IPS-20b (cell line): Measurements from ENCODE around the gene EML1.

Experiments
- H3K27ac ChIP-seq: one replicate; pipeline ENCODE4 v1.5.1; 2013; ENCODE audit warnings: low read length
- H3K27me3 ChIP-seq: 2 replicates; pipeline ENCODE4 v1.6.1; 2013; ENCODE audit warnings: mild to moderate bottlenecking, low read length, inconsistent platforms; ENCODE audit not compliant: insufficient read depth
- H3K36me3 ChIP-seq: 2 replicates; pipeline ENCODE4 v1.6.1; 2013; ENCODE audit warnings: low read depth, mild to moderate bottlenecking, inconsistent platforms, low read length, moderate library complexity; ENCODE audit not compliant: insufficient read depth
- H3K4me1 ChIP-seq: 2 replicates; pipeline ENCODE4 v1.6.1; 2013; ENCODE audit warnings: mild to moderate bottlenecking, control low read depth, inconsistent platforms, low read length, moderate library complexity; ENCODE audit not compliant: insufficient read depth
- H3K4me3 ChIP-seq: 2 replicates; pipeline ENCODE4 v1.5.1; 2013; ENCODE audit warnings: mild to moderate bottlenecking, low read length, inconsistent platforms
- H3K9ac ChIP-seq: 2 replicates; pipeline ENCODE4 v1.6.1; 2013; ENCODE audit warnings: low read depth, mild to moderate bottlenecking, inconsistent platforms, low read length, moderate library complexity
- H3K9me3 ChIP-seq: 2 replicates; pipeline ENCODE4 v1.6.1; 2013; ENCODE audit warnings: mild to moderate bottlenecking, low read depth, low read length, inconsistent platforms; ENCODE audit not compliant: insufficient read depth

EML1 gene

DNA sequence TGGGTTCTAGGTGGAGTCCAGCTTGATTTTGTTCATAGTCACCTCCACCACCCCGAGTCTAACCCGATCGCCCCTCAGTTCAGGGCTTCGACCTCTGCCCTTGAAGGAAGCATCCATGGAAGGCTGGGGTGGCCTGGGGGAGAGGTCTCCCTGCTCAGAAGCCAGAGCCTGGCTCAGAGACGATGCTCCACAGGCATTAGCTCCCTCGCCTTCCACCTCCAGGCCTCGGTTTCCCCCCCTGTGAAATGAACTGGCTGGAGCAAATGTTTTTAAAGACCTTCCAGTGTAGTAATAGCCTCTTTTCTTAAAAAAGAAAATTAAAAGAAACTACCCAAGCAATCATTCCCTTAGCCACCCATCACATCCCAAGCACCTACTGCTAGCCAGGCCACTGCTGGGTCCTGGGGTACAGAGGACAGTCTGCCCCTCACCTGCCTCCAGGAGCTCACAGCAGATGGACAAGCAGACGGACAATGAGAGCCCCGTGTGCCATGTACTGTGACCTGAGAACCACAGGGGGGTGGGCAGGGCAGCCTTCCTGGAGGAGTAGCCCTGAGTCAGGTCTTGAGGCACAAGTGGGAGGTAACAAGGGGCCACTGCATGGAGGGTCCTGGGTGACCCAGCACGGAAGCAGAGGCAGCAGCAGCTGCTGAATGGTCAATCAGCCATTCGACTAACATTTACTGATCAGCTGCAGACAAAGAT is 42.3 kb upstream of the EML1 start:
- Histone ChIP-seq H3K36me3 (no peaks in the 10 kb centered on the region), H3K4me3 (no peak overlapping the region), H3K27me3 (no peaks in the 10 kb centered on the region; the same call in 1 of the 2 replicates), H3K9me3 (no peaks in the 10 kb centered on the region), H3K9ac (no peak overlapping the region), H3K4me1 (peaks cover 3% of the 10 kb centered on the region; the same call in 1 of the 2 replicates), H3K27ac (no peak overlapping the region)

DNA sequence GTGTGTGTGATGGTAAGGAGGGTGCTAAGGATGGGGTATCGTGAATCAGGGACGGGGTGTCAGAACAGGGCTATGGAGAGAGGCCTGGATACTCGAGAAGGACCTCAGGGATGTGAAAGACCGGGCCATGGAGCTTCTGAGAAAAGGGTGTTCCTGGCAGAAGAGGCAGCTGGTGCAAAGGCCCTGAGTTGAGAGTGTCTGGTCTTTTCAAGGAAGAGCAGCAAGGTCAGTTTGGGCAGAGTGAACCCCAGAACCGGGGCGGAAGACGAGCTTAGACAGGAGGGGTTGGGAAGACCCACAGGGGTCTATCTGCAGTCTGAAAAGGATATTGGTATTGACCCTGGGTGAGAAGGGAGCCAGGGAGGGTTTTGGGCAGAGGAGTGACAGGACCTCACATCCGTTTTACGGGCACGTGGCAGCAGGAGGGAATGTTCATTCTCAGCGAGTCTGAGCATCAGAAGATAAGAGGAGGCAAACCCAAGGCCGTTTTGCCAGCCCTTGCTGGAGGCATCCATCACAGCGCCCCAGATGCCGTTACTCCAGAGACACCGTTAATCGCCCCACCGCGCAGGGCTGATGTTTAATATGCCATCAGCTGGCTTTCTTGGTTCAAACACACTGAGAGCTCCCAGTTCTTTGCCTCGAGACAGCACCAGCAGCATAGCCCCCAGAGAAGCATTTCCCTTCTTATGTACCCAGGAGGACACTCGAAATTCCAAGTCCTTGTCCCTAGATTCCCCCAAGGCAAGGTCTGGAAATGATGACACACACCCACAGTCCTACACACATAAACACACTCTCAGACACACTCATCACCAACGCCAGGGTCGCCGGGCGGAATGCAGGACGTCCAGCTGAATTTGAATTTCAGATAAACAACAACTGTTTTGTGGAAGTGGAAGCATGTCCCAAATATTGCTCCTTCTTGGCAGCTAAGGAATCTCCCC is 41.4 kb upstream of the EML1 start:
- Histone ChIP-seq H3K4me1 (peaks cover 3% of the 10 kb centered on the region; the same call in 1 of the 2 replicates), H3K9me3 (no peaks in the 10 kb centered on the region), H3K27me3 (no peaks in the 10 kb centered on the region; the same call in 1 of the 2 replicates), H3K36me3 (no peaks in the 10 kb centered on the region), H3K4me3 (no peak overlapping the region), H3K9ac (no peak overlapping the region), H3K27ac (no peak overlapping the region)

DNA sequence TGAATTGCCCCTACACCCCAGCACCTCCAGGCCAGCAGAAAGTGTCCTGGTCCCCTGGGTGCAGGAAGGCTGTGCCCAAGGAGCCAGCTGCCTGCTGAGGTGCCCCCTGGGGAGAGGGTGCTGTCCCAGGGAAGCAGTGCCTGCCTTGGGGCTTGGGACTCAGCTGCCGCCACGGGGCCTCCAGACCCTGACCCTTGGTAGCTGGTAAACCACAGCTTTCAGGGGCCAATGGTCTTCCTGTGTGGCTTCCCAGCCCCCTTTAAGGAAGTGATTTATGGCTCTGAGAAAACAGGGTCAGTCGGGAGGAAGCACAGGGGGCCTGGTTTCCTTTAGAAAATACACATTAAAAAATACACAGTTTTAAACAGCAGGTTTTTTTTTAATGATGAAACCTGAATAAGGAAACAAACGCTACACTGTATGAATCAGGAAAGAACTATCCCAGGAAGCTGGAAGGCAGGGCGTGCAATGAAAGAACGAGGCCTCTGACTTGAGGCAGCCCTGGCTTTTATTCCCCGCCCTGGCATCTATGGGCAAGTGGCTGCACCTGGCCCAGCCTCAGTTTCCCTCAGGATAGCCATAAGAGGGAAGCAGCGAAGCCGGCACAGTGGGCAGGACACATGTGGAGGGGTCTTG is 40.6 kb upstream of the EML1 start:
- Histone ChIP-seq H3K4me3 (no peak overlapping the region), H3K9ac (no peak overlapping the region), H3K9me3 (no peaks in the 10 kb centered on the region), H3K27me3 (no peaks in the 10 kb centered on the region; the same call in 1 of the 2 replicates), H3K27ac (no peak overlapping the region), H3K4me1 (peaks cover 3% of the 10 kb centered on the region; the same call in 1 of the 2 replicates), H3K36me3 (no peaks in the 10 kb centered on the region)

DNA sequence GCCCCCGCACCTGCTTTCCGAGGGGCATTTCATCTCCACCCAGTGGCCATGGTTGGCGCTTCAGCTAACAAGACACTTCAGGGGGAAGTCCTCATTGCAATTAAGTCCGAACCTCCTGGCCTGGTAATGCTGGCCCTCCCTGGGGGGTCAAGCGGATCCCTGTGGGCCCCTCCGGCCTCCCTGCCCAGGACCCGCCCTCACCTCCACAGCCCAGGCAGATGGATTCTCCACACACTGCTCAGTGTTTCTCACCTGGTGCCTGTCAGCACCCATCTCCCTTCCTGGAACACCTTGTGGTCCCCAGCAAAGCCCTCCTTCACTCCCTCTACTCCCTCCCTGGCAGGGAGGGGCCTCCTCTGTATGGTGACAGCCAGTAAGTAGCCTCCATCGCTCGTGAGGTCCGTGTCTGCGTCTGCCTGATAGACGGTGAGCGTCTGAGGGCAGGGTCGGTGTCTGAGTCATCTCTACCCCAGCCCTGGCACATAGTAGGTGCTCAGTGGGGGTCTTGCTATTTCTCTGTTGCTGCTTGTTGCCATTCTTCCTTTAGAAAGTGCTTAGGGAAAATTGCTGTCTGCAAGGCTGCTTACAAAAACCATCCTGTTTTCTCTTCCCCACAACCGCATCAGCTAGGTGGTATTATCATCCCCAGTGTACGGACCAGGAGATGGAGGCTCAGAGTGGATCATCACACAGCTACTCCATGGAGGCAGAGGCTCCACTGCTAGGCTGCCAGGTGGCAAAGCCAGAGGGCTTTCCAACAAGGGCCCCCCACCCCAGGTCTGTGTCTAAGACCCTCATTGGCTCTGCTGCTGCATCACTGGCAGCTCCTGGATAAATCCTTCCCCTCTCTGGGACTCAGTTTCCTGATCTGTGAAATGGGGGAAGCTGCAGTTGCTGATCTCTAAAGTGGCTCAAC is 39.7 kb upstream of the EML1 start:
- no peaks in the 10 kb centered on the region for H3K9me3 ChIP-seq
- H3K27ac ChIP-seq, result no peak overlapping the region
- no peaks in the 10 kb centered on the region for H3K36me3 ChIP-seq
- H3K9ac ChIP-seq, result no peak overlapping the region
- H3K27me3 ChIP-seq, result no peaks in the 10 kb centered on the region; the same call in 1 of the 2 replicates
- no peak overlapping the region for H3K4me3 ChIP-seq
- peaks cover 7% of the 10 kb centered on the region; the same call in 1 of the 2 replicates for H3K4me1 ChIP-seq

DNA sequence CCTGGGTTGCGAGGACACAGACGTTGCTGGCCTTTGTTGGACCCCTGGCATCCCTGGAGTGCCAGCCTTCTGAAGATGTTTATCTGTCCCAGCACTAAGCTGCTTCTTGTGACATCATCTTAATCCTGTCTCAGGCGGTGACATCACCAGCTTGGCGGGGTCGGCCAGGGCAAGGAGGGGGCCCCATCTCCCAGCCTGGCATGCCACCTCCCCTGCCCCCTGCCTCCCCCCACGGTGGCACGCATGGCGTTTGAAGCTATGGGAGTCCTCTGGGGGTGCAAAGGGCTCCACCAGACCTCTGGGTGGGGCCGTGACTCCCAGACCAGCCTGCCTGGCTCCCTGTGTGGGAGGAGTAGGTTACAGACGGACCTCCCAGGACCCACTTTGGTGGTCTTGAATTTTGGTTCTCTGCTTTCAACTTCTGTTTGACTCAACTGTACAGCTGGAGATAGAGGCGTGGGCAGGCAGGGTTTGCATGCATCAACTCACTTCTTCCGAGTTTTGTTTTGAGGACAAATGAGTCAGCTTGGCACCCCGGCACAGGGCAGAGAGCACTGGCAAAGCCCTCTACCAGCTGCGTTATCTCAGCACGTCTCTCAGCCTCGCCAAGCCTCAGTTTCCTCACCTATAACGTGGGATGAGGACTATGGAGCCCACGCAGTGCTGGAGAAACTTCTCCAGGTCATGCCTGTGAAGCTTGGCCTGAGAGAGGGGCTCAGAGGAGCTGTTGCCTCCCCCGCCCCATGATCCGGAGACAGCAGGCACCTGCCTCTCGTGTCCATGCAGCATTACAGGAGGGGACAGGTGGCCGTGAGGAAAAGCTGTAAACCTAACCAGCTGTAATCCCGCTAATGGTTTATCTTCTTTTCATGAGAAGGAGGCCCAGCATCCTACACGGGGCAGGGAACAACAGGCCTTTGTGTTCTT is 38.8 kb upstream of the EML1 start:
- Histone ChIP-seq H3K27ac (no peak overlapping the region), H3K9ac (no peak overlapping the region), H3K9me3 (no peaks in the 10 kb centered on the region), H3K4me3 (no peak overlapping the region), H3K27me3 (no peaks in the 10 kb centered on the region; the same call in 1 of the 2 replicates), H3K4me1 (peaks cover 10% of the 10 kb centered on the region), H3K36me3 (no peaks in the 10 kb centered on the region)

DNA sequence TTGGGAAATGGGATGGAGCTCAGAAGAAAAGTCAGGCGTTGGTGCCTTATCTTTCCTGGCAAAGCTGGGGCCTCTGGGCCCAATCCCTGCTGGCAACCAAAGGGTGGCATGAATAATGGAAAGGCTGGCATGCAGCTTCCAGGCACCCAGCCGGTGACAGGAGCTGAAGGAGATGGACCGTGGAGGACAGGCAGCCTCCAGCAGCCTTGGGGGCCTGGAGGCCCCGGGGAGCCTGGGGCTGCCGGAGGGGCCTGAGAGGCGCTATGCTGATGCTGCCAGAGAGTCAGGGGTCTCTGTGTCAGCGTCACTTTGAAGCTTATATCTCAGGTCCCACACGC is 38.2 kb upstream of the EML1 start:
- Histone ChIP-seq H3K27me3 (no peaks in the 10 kb centered on the region; the same call in 1 of the 2 replicates), H3K36me3 (no peaks in the 10 kb centered on the region), H3K4me3 (no peak overlapping the region), H3K4me1 (peaks cover 10% of the 10 kb centered on the region), H3K27ac (no peak overlapping the region), H3K9me3 (no peaks in the 10 kb centered on the region), H3K9ac (no peak overlapping the region)

DNA sequence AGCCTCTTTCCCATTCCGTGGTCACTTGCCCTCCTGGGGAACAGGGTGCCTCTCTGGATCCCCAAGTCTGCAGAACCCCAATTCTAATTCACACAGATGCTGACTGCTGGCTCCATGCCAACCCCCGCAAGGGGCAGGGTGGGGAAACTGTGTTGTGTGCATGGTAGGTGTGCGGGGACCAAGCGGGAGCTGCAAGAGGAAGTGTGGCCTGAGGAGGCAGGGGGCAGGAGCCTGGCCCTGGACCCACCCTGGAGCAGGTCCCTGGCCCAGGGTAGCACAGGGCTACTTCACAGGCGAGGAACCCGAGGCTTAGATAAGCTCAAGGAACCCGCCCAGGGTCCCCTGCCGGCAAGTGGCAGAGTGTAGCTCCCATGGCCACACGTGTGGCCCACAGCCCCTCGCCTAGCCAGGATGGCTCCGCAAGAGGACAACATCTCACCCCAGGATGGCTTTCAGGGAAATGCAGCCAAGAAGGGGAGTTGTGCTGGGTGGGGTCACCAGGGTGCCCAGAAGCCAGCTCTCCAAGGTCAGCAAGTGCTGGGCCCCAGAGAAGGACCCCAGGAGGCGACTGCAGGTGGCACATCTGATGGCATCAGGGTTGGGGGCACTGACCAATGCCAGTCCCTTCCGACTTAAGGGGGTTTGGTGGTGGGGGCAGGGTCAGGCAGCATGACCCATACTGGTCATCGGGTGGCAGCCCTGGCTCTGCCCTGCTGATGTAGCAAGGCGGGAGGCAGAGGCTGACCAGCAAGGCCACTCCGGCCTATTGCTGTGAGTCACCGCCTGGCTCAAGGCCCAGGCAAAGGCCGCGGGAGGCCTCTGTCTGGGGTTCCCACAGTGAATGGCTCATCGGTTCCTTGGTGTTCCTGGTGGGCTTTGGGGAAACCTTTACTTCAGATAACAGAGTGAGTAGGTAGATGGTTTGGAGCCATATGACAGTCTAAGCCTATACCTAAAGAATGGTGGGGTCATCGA is 37.3 kb upstream of the EML1 start:
- Histone ChIP-seq H3K4me3 (no peak overlapping the region), H3K27ac (no peak overlapping the region), H3K9ac (no peak overlapping the region), H3K4me1 (peaks cover 10% of the 10 kb centered on the region), H3K36me3 (no peaks in the 10 kb centered on the region), H3K9me3 (no peaks in the 10 kb centered on the region), H3K27me3 (no peaks in the 10 kb centered on the region; the same call in 1 of the 2 replicates)

DNA sequence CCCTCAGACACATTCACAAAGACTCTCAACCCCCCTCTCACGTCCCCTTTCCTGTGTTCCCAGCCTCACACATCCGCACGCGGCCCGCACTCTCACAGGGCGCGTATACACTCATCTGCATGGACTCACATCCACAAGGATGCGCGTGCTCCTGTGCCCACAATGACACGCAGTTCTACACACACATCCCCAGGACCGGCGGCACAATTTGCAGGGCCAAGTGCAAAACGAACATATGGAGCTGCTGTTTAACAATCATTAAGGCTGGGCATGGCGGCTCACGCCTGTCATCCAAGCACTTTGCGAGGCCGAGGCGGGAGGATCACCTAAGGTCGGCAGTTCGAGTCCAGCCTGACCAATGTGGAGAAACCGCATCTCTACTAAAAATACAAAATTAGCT is 36.4 kb upstream of the EML1 start:
- no peaks in the 10 kb centered on the region; the same call in 1 of the 2 replicates for H3K27me3 ChIP-seq
- H3K27ac ChIP-seq, result no peak overlapping the region
- H3K36me3 ChIP-seq, result no peaks in the 10 kb centered on the region
- H3K4me3 ChIP-seq, result no peak overlapping the region
- H3K9ac ChIP-seq, result no peak overlapping the region
- H3K4me1 ChIP-seq, result peaks cover 10% of the 10 kb centered on the region
- no peaks in the 10 kb centered on the region for H3K9me3 ChIP-seq

DNA sequence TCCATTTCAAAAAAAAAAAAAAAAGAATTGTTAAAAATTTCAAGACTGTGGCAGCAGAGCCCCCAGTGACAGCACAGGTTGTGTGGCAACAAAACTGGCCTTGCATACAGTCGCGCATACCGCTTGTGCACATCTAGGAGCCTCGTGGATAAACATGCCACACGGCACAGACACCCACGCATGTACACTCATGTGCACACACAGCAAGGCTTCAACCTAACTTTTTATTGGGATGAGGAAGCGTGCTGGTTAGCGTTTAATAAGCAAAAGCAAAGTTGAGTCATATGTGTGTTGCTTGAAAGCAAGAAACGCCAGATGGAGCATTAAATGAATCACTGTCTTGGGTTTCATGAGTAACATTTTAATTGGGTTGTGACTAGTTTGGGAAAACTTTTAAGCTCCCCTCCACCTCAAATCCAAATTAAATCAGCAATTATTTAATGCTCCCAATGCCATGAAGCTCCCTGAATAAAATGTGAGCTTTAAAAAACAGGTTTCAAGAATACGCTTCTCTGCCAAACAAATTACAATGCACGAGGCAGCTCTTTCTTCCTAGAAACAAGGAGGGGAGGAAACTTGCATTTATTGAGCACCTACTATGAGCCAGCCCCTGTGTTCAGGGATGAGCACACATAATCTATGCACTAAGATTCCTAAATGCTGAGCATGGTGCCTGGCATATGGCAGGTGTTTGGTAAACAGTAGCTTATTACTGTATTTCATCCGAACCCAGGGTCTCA is 35.7 kb upstream of the EML1 start:
- Histone ChIP-seq H3K27me3 (no peaks in the 10 kb centered on the region; the same call in 1 of the 2 replicates), H3K4me1 (peaks cover 8% of the 10 kb centered on the region), H3K9me3 (no peaks in the 10 kb centered on the region), H3K9ac (no peak overlapping the region), H3K4me3 (no peak overlapping the region), H3K27ac (no peak overlapping the region), H3K36me3 (no peaks in the 10 kb centered on the region)
